Measurements from ENCODE around the gene SLC46A2. TPM values are rescaled to one million over a fixed set of nuclear protein-coding genes. Genes with fewer than 3 reads are reported as not detected.

The SLC46A2 gene
- polyA plus RNA-seq, 1 donor from 2014 or later: not detected

DNA sequence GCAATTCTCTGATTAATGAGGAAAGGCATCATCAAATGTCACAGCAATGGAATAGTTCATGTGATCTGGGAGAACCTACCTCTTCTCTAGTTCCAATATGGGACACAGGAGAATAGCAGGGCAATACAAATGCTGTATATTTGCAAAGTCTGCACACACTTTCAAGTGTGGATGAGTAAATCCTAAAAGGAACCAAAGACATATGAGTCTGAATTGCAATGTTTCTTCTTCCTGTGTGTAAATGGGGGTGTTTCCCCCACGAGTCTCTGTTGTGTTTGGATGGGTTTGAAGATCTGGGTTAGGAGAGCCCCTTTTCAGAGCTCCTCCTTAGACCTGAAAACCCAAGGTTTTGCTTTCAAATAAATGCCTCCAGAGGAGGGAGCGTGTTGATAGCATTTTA, 26.9 kb downstream of the SLC46A2 start:
- no peaks in the 10 kb centered on the region for H3K27me3 ChIP-seq (ENCODE audit: insufficient read depth, low read depth, low read length)
- H4K20me1 ChIP-seq (ENCODE audit: insufficient read depth): no peaks in the 10 kb centered on the region
- no peak overlapping the region for H3K9ac ChIP-seq (ENCODE audit: low read length)
- H3F3A ChIP-seq (ENCODE audit: insufficient read depth, low read length, poor library complexity, severe bottlenecking): no peaks in the 10 kb centered on the region
- TF ChIP-seq RAD21 (conservative IDR thresholded peaks at IDR 0.05): no peak
- TF ChIP-seq, protein P1, sequence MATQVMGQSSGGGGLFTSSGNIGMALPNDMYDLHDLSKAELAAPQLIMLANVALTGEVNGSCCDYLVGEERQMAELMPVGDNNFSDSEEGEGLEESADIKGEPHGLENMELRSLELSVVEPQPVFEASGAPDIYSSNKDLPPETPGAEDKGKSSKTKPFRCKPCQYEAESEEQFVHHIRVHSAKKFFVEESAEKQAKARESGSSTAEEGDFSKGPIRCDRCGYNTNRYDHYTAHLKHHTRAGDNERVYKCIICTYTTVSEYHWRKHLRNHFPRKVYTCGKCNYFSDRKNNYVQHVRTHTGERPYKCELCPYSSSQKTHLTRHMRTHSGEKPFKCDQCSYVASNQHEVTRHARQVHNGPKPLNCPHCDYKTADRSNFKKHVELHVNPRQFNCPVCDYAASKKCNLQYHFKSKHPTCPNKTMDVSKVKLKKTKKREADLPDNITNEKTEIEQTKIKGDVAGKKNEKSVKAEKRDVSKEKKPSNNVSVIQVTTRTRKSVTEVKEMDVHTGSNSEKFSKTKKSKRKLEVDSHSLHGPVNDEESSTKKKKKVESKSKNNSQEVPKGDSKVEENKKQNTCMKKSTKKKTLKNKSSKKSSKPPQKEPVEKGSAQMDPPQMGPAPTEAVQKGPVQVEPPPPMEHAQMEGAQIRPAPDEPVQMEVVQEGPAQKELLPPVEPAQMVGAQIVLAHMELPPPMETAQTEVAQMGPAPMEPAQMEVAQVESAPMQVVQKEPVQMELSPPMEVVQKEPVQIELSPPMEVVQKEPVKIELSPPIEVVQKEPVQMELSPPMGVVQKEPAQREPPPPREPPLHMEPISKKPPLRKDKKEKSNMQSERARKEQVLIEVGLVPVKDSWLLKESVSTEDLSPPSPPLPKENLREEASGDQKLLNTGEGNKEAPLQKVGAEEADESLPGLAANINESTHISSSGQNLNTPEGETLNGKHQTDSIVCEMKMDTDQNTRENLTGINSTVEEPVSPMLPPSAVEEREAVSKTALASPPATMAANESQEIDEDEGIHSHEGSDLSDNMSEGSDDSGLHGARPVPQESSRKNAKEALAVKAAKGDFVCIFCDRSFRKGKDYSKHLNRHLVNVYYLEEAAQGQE (IDR thresholded peaks at IDR 0.05; ENCODE audit: borderline replicate concordance): no peak
- no peak for TF ChIP-seq MXI1 (conservative IDR thresholded peaks at IDR 0.05; ENCODE audit: poor library complexity, severe bottlenecking)
- TF ChIP-seq EP300 (conservative IDR thresholded peaks at IDR 0.05; ENCODE audit: poor library complexity, severe bottlenecking): no peak
- no peak for TF ChIP-seq TAF1 (IDR thresholded peaks at IDR 0.05; ENCODE audit: low read depth)
- no peak for TF ChIP-seq POLR2AphosphoS5 (IDR thresholded peaks at IDR 0.05)
- TF ChIP-seq EZH2 (IDR thresholded peaks at IDR 0.05; ENCODE audit: borderline replicate concordance, insufficient read depth, low read length, poor library complexity, severe bottlenecking): no peak
- TF ChIP-seq, protein P2, sequence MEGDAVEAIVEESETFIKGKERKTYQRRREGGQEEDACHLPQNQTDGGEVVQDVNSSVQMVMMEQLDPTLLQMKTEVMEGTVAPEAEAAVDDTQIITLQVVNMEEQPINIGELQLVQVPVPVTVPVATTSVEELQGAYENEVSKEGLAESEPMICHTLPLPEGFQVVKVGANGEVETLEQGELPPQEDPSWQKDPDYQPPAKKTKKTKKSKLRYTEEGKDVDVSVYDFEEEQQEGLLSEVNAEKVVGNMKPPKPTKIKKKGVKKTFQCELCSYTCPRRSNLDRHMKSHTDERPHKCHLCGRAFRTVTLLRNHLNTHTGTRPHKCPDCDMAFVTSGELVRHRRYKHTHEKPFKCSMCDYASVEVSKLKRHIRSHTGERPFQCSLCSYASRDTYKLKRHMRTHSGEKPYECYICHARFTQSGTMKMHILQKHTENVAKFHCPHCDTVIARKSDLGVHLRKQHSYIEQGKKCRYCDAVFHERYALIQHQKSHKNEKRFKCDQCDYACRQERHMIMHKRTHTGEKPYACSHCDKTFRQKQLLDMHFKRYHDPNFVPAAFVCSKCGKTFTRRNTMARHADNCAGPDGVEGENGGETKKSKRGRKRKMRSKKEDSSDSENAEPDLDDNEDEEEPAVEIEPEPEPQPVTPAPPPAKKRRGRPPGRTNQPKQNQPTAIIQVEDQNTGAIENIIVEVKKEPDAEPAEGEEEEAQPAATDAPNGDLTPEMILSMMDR (IDR thresholded peaks at IDR 0.05; ENCODE audit: poor library complexity, severe bottlenecking): no peak
- no peak for TF ChIP-seq SMC3 (conservative IDR thresholded peaks at IDR 0.05; ENCODE audit: poor library complexity)
- no peaks in the 10 kb centered on the region for H3K36me3 ChIP-seq (ENCODE audit: insufficient read depth, low read length)
- no peak overlapping the region for H3K4me2 ChIP-seq (ENCODE audit: low read length)
- H3K9me2 ChIP-seq (ENCODE audit: insufficient read depth, low read length): no peaks in the 10 kb centered on the region
- H3K9me3 ChIP-seq (ENCODE audit: low read length): no peaks in the 10 kb centered on the region
- H3K4me3 ChIP-seq (ENCODE audit: low read length): no peak overlapping the region
- no peaks in the 10 kb centered on the region for H3K79me2 ChIP-seq (replicated peaks; ENCODE audit: insufficient read depth, low read length)
- H2AFZ ChIP-seq (ENCODE audit: low read depth, low read length): no peak overlapping the region
- no peak overlapping the region for H3K27ac ChIP-seq (ENCODE audit: low read length)

DNA sequence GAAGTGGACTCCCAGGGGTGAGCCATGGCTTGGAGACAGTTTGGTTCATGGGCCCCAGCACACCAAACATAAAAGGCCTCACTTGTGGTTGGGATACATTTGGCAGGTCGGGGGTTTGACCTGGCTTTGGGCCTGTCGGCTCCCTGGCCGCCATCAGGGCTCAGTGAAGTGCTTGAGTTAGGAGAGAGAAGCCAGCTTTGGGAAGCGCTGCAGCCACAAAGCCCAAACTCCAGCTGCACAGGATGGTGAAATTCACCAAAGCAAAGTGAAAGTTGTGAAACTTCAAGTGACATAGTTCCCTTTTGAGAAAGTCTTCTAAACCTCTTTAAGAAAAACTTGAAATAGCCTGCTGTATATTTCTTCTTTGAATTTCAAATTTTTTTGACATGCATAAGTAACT, 27.5 kb downstream of the SLC46A2 start:
- H3F3A ChIP-seq (ENCODE audit: insufficient read depth, low read length, poor library complexity, severe bottlenecking): no peaks in the 10 kb centered on the region
- H3K27ac ChIP-seq (ENCODE audit: low read length): no peak overlapping the region

More for the DNA sequence above, 27.5 kb downstream of the SLC46A2 start:
- H2AFZ ChIP-seq (ENCODE audit: low read depth, low read length): no peak overlapping the region
- TF ChIP-seq SMC3 (conservative IDR thresholded peaks at IDR 0.05; ENCODE audit: poor library complexity) (no peak), POLR2AphosphoS5 (IDR thresholded peaks at IDR 0.05) (no peak), EZH2 (IDR thresholded peaks at IDR 0.05; ENCODE audit: borderline replicate concordance, insufficient read depth, low read length, poor library complexity, severe bottlenecking) (no peak), RAD21 (conservative IDR thresholded peaks at IDR 0.05) (no peak), TAF1 (IDR thresholded peaks at IDR 0.05; ENCODE audit: low read depth) (no peak), MXI1 (conservative IDR thresholded peaks at IDR 0.05; ENCODE audit: poor library complexity, severe bottlenecking) (no peak), EP300 (conservative IDR thresholded peaks at IDR 0.05; ENCODE audit: poor library complexity, severe bottlenecking) (no peak)
- TF ChIP-seq, protein P1 (IDR thresholded peaks at IDR 0.05; ENCODE audit: borderline replicate concordance): no peak
- TF ChIP-seq, protein P2 (IDR thresholded peaks at IDR 0.05; ENCODE audit: poor library complexity, severe bottlenecking): no peak
- no peak overlapping the region for H3K4me2 ChIP-seq (ENCODE audit: low read length)
- no peak overlapping the region for H3K9ac ChIP-seq (ENCODE audit: low read length)
- H3K36me3 ChIP-seq (ENCODE audit: insufficient read depth, low read length): no peaks in the 10 kb centered on the region
- no peak overlapping the region for H3K4me3 ChIP-seq (ENCODE audit: low read length)
- H3K27me3 ChIP-seq (ENCODE audit: insufficient read depth, low read depth, low read length): no peaks in the 10 kb centered on the region
- no peaks in the 10 kb centered on the region for H3K79me2 ChIP-seq (replicated peaks; ENCODE audit: insufficient read depth, low read length)
- no peaks in the 10 kb centered on the region for H4K20me1 ChIP-seq (ENCODE audit: insufficient read depth)
- H3K9me3 ChIP-seq (ENCODE audit: low read length): no peaks in the 10 kb centered on the region
- no peaks in the 10 kb centered on the region for H3K9me2 ChIP-seq (ENCODE audit: insufficient read depth, low read length)

All from neural cell (in vitro differentiated cells).